ENCODE data around the gene VAMP5. TPM values are rescaled to one million over a fixed set of nuclear protein-coding genes. Genes with fewer than 3 reads are reported as not detected.
A peak's percentile ranks its signal among the peaks of the same experiment; 100 is the strongest.

Gene VAMP5
- total and polyA plus RNA-seq, 9 of the 15 experiments (the other 6 are each of a cell fraction or from before 2014, with no cell fraction given) = 0.54 to 1.9 (median 1.5) TPM; not detected in 2

DNA sequence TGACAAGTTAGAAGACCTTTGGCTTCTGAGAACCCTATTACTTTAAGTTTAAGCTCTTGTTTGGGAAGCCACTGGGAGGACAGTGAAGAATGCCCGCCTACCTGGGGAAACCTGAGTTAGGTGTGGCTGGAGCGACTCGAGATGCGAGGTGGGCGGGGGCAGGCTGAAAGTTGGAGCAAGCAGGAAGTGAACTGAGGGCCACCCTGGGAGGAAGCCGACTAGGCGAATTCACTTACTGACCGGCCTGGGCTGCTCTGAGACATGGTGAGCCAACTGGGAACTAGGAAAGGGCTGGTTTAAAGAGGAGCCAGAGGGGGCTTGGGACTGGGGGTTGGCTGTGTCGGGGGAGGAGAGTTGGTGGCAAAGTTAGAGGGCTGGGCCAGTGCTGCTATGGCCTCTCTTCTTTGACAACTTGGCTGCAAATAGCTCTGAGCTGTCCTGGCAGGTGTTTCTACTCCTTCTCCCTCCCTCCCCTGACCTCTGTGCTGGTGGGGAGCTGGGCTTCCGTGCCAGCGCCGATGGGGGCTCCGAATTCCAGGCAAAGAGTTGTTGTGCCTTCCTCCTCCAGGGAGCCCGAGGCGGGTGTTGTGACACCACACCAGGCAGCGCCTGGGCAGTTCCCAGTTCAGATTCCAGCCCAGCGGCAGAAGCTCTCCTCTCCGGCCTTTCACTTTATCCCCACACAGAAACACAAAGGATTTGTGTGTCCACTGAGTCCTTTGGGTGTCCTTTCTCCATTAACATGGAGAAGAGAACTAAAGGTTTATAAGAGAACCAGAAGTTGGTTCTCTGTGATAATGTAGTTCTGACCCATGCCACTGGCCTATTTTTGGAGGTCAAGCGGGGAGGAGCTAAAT is 6.6 kb upstream of the VAMP5 start, which contains the start of gene VAMP8 (continued):
- TF ChIP-seq FUS (optimal IDR thresholded peaks at IDR 0.05; ENCODE audit: low read depth, low read length) (no peak), ZFPM2 (CRISPR knock-in tag; IDR thresholded peaks at IDR 0.05) (no peak), BCOR (IDR thresholded peaks at IDR 0.05) (no peak), EP400 (IDR thresholded peaks at IDR 0.05) (no peak), SMC3 (conservative IDR thresholded peaks at IDR 0.05; ENCODE audit: insufficient read depth, low read depth, low read length) (no peak), ZNF584 (CRISPR knock-in tag; IDR thresholded peaks at IDR 0.05; ENCODE audit: low read depth) (no peak), ZBED1 (IDR thresholded peaks at IDR 0.05) (no peak)
- TF ChIP-seq, protein P1, sequence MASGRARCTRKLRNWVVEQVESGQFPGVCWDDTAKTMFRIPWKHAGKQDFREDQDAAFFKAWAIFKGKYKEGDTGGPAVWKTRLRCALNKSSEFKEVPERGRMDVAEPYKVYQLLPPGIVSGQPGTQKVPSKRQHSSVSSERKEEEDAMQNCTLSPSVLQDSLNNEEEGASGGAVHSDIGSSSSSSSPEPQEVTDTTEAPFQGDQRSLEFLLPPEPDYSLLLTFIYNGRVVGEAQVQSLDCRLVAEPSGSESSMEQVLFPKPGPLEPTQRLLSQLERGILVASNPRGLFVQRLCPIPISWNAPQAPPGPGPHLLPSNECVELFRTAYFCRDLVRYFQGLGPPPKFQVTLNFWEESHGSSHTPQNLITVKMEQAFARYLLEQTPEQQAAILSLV (tag; IDR thresholded peaks at IDR 0.05) = no peak
- TF ChIP-seq, protein P2, sequence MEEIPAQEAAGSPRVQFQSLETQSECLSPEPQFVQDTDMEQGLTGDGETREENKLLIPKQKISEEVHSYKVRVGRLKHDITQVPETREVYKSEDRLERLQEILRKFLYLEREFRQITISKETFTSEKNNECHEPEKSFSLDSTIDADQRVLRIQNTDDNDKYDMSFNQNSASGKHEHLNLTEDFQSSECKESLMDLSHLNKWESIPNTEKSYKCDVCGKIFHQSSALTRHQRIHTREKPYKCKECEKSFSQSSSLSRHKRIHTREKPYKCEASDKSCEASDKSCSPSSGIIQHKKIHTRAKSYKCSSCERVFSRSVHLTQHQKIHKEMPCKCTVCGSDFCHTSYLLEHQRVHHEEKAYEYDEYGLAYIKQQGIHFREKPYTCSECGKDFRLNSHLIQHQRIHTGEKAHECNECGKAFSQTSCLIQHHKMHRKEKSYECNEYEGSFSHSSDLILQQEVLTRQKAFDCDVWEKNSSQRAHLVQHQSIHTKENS (CRISPR knock-in tag; IDR thresholded peaks at IDR 0.05) = no peak
- TF ChIP-seq, protein P3, sequence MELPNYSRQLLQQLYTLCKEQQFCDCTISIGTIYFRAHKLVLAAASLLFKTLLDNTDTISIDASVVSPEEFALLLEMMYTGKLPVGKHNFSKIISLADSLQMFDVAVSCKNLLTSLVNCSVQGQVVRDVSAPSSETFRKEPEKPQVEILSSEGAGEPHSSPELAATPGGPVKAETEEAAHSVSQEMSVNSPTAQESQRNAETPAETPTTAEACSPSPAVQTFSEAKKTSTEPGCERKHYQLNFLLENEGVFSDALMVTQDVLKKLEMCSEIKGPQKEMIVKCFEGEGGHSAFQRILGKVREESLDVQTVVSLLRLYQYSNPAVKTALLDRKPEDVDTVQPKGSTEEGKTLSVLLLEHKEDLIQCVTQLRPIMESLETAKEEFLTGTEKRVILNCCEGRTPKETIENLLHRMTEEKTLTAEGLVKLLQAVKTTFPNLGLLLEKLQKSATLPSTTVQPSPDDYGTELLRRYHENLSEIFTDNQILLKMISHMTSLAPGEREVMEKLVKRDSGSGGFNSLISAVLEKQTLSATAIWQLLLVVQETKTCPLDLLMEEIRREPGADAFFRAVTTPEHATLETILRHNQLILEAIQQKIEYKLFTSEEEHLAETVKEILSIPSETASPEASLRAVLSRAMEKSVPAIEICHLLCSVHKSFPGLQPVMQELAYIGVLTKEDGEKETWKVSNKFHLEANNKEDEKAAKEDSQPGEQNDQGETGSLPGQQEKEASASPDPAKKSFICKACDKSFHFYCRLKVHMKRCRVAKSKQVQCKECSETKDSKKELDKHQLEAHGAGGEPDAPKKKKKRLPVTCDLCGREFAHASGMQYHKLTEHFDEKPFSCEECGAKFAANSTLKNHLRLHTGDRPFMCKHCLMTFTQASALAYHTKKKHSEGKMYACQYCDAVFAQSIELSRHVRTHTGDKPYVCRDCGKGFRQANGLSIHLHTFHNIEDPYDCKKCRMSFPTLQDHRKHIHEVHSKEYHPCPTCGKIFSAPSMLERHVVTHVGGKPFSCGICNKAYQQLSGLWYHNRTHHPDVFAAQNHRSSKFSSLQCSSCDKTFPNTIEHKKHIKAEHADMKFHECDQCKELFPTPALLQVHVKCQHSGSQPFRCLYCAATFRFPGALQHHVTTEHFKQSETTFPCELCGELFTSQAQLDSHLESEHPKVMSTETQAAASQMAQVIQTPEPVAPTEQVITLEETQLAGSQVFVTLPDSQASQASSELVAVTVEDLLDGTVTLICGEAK (IDR thresholded peaks at IDR 0.05) = peak; percentile 28; the same call in 1 of the 2 replicates
- TF ChIP-seq, protein P3 (CRISPR knock-in tag; IDR thresholded peaks at IDR 0.05) = no peak
- TF ChIP-seq, protein P4, sequence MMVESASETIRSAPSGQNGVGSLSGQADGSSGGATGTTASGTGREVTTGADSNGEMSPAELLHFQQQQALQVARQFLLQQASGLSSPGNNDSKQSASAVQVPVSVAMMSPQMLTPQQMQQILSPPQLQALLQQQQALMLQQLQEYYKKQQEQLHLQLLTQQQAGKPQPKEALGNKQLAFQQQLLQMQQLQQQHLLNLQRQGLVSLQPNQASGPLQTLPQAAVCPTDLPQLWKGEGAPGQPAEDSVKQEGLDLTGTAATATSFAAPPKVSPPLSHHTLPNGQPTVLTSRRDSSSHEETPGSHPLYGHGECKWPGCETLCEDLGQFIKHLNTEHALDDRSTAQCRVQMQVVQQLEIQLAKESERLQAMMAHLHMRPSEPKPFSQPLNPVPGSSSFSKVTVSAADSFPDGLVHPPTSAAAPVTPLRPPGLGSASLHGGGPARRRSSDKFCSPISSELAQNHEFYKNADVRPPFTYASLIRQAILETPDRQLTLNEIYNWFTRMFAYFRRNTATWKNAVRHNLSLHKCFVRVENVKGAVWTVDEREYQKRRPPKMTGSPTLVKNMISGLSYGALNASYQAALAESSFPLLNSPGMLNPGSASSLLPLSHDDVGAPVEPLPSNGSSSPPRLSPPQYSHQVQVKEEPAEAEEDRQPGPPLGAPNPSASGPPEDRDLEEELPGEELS (CRISPR knock-in tag; IDR thresholded peaks at IDR 0.05; ENCODE audit: borderline replicate concordance) = no peak

Measured in K562 (cell line).